NCI-H1092 treated with DMSO at 0.1 percent for 48 hours (cell line): Measurements from ENCODE around the gene PYHIN1.

Experiments used
- DNase-seq: peaks from one replicate; lab custom pipeline; 2025; lab: John Stamatoyannopoulos, UW

PYHIN1 gene

GRCh38 chr1:158931055-158931737 is at the start of gene PYHIN1:
Gene PYHIN1 (plus strand): TSS chr1:158931552. CDS start chr1:158936911, 5,359 bp downstream.
- no peak for DNase-seq

- DNase-seq = no peak
Measured at GRCh38 chr1:158893654-158894053, 37.7 kb upstream of the PYHIN1 start.

GRCh38 chr1:158898722-158899121 is 32.6 kb upstream of the PYHIN1 start:
- DNase-seq = no peak

- DNase-seq = no peak
Measured at GRCh38 chr1:158901623-158902022, 29.7 kb upstream of the PYHIN1 start.

GRCh38 chr1:158916085-158916484 is 15.3 kb upstream of the PYHIN1 start:
- no peak for DNase-seq

- DNase-seq = no peak
Measured at GRCh38 chr1:158924677-158925076, 6.7 kb upstream of the PYHIN1 start.

- no peak for DNase-seq
Measured at GRCh38 chr1:158930504-158930903, 848 bp upstream of the PYHIN1 start.

GRCh38 chr1:158932171-158932570 is 819 bp downstream of the PYHIN1 start:
- DNase-seq = no peak

GRCh38 chr1:158933621-158934020 is 2.3 kb downstream of the PYHIN1 start:
- DNase-seq = no peak

GRCh38 chr1:158939180-158939579 is 7.8 kb downstream of the PYHIN1 start:
- DNase-seq = no peak

GRCh38 chr1:158941317-158941716 is 10.0 kb downstream of the PYHIN1 start:
- no peak for DNase-seq

GRCh38 chr1:158942490-158942889 is 11.1 kb downstream of the PYHIN1 start:
- no peak for DNase-seq

- no peak for DNase-seq
Measured at GRCh38 chr1:158943059-158943458, 11.7 kb downstream of the PYHIN1 start.

GRCh38 chr1:158945061-158945460 is 13.7 kb downstream of the PYHIN1 start:
- DNase-seq = no peak

GRCh38 chr1:158946785-158947184 is 15.4 kb downstream of the PYHIN1 start:
- DNase-seq = no peak

GRCh38 chr1:158951956-158952355 is 20.6 kb downstream of the PYHIN1 start:
- DNase-seq = no peak

GRCh38 chr1:158952416-158952815 is 21.1 kb downstream of the PYHIN1 start:
- no peak for DNase-seq

- no peak for DNase-seq
Measured at GRCh38 chr1:158961178-158961577, 29.8 kb downstream of the PYHIN1 start.

- DNase-seq = no peak
Measured at GRCh38 chr1:158962983-158963382, 31.6 kb downstream of the PYHIN1 start.

- DNase-seq = no peak
Measured at GRCh38 chr1:158969166-158969565, 37.8 kb downstream of the PYHIN1 start.

- DNase-seq = no peak
Measured at GRCh38 chr1:158969855-158970254, 38.5 kb downstream of the PYHIN1 start.

GRCh38 chr1:158972841-158973240 is 41.5 kb downstream of the PYHIN1 start:
- DNase-seq = no peak

GRCh38 chr1:158976219-158976618 is 44.9 kb downstream of the PYHIN1 start:
- no peak for DNase-seq

GRCh38 chr1:158978730-158979129 is 47.4 kb downstream of the PYHIN1 start:
- no peak for DNase-seq
